ENCODE data around the gene MORN1. TPM values are rescaled to one million over a fixed set of nuclear protein-coding genes. Genes with fewer than 3 reads are reported as not detected.

Gene MORN1
- polyA plus RNA-seq, 1 donor from 2014 or later = 6.7 TPM

- no peak overlapping the region for H3K4me3 Mint-ChIP-seq
- no peak overlapping the region for H3K27ac Mint-ChIP-seq
- no peaks in the 10 kb centered on the region for H3K27me3 Mint-ChIP-seq
- H3K9me3 Mint-ChIP-seq = no peaks in the 10 kb centered on the region
- peaks cover 0 to 2% (median 0%) of the 10 kb centered on the region in 3 donors for H3K4me1 Mint-ChIP-seq
- H3K36me3 Mint-ChIP-seq = no peaks in the 10 kb centered on the region
These were observed 37.6 kb downstream of the MORN1 start for GRCh38 chr1:2353551-2354438.

DNA sequence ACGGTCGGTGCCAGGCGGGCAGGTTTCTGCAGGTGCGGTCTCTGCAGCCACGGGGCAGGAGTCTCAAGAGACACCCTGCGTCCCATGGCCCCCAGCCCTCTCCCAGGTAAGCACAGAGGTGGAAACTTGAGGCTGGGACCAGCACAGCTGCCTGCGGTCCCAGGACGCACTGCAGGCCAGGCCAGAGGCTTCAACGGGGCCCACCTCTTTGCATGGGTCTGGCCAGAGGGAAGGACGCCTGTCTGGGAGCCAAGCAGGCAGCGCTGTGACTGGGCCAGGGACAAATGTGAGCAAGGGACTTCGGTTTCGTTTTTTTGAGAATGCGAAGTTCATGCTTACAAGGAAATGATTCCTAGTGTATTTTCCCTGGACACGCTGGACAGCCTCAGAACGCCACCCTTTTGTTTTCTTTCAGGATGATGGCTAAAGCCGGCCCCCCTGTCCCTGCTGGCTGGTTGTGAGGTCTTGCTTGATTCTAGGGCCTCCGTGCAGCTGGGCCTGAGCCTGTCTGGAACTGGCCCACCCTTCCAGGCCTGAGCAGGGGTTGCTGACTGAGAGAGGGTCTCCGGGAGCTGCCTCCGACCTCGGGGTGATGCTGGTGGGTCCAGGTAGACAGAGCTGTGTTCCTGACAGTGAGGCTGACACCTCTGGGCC, 38.3 kb downstream of the MORN1 start:
- Mint-ChIP-seq H3K27ac (peak overlapping the region in 1 of 3 donors; percentile 43), H3K9me3 (no peaks in the 10 kb centered on the region), H3K4me3 (no peak overlapping the region), H3K36me3 (no peaks in the 10 kb centered on the region), H3K4me1 (peaks cover 0 to 2% (median 0%) of the 10 kb centered on the region in 3 donors), H3K27me3 (no peaks in the 10 kb centered on the region)

GRCh38 chr1:2352341-2352896, 38.9 kb downstream of the MORN1 start:
- Mint-ChIP-seq H3K9me3 (no peaks in the 10 kb centered on the region), H3K27me3 (no peaks in the 10 kb centered on the region), H3K27ac (peak overlapping the region in 1 of 3 donors; percentile 43), H3K4me1 (peaks cover 0 to 2% (median 0%) of the 10 kb centered on the region in 3 donors), H3K36me3 (no peaks in the 10 kb centered on the region), H3K4me3 (no peak overlapping the region)

- Mint-ChIP-seq H3K27ac (no peak overlapping the region), H3K36me3 (no peaks in the 10 kb centered on the region), H3K27me3 (no peaks in the 10 kb centered on the region), H3K4me3 (no peak overlapping the region), H3K4me1 (peaks cover 0 to 2% (median 0%) of the 10 kb centered on the region in 3 donors), H3K9me3 (no peaks in the 10 kb centered on the region)
These were observed 39.6 kb downstream of the MORN1 start for GRCh38 chr1:2351723-2352122.

- H3K4me1 Mint-ChIP-seq = peaks cover 0 to 2% (median 0%) of the 10 kb centered on the region in 3 donors
- H3K4me3 Mint-ChIP-seq = no peak overlapping the region
- no peaks in the 10 kb centered on the region for H3K9me3 Mint-ChIP-seq
- no peaks in the 10 kb centered on the region for H3K27me3 Mint-ChIP-seq
- no peaks in the 10 kb centered on the region for H3K36me3 Mint-ChIP-seq
- H3K27ac Mint-ChIP-seq = no peak overlapping the region
These were observed 40.3 kb downstream of the MORN1 start for GRCh38 chr1:2350911-2351655.

GRCh38 chr1:2350501-2350900, 40.9 kb downstream of the MORN1 start:
- Mint-ChIP-seq H3K36me3 (no peaks in the 10 kb centered on the region), H3K9me3 (no peaks in the 10 kb centered on the region), H3K4me1 (peaks cover 0 to 2% (median 0%) of the 10 kb centered on the region in 3 donors), H3K4me3 (no peak overlapping the region), H3K27me3 (no peaks in the 10 kb centered on the region), H3K27ac (no peak overlapping the region)

DNA sequence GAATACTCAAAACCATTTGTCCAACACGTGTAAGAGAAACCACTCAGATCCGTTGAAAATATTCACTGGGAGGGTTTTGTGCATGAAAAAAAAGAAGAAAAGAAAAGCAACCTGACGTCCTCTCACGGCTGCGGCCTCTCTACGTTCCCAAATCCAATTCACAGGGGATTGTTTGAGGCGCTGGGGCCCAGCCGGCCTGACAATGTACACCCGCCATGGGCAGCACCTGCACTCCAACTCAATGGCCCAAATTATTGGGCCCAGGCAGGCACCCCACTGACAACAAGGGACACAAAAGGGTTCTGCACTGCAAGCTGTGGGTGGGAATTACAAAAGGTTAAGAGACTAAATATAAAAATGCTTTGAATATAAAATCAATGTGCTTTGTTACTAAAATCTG, 41.5 kb downstream of the MORN1 start:
- Mint-ChIP-seq H3K4me1 (peaks cover 0 to 2% (median 0%) of the 10 kb centered on the region in 3 donors), H3K27me3 (no peaks in the 10 kb centered on the region), H3K4me3 (no peak overlapping the region), H3K36me3 (no peaks in the 10 kb centered on the region), H3K27ac (no peak overlapping the region), H3K9me3 (no peaks in the 10 kb centered on the region)

DNA sequence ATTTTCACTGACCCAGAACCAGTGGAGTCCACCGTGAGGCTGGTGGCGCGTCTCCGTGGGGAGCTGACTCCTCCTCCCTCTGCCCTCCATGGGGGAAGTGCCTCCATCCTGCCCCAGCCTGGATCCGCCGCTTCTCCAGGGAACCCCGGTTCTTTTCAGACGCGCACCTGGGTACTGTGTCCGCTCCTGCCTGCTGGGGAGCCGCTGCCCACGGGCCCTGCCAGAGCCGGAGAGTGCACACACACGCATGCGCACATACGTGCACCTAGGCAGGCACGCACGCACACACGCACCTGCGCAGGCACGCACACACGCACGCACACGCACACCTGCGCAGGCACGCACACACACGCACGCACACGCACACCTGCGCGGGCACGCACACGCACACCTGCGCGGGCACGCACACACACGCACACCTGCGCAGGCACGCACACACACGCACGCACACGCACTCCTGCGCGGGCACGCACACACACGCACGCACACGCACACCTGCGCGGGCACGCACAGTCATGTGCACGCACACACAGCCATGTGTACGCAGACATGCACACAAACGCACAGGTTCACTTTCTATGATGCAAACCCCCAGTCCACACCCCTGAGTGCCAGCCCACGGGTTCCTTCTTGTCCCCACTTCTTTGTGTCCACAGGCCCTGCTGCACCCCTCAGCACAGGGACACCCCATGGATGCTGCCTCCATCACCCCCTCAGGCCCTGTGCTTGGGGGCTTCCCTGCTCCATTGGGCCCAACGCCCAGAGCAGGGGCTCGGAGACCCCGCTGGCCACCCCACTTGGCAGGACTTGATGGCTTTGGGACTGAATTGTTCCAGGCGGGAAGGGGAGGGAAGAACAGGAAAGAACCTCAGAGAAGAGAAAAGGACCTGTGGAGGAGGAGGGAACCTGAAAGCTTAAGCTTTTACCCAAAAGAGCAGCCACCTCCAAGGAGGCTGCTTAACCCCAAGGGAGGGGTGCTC, 42.7 kb downstream of the MORN1 start:
- no peaks in the 10 kb centered on the region for H3K9me3 Mint-ChIP-seq
- H3K4me1 Mint-ChIP-seq = no peaks in the 10 kb centered on the region
- no peaks in the 10 kb centered on the region for H3K36me3 Mint-ChIP-seq
- no peak overlapping the region for H3K27ac Mint-ChIP-seq
- H3K4me3 Mint-ChIP-seq = no peak overlapping the region
- no peaks in the 10 kb centered on the region for H3K27me3 Mint-ChIP-seq

GRCh38 chr1:2347896-2348295, 43.5 kb downstream of the MORN1 start:
- H3K4me1 Mint-ChIP-seq = no peaks in the 10 kb centered on the region
- H3K36me3 Mint-ChIP-seq = no peaks in the 10 kb centered on the region

GRCh38 chr1:2347409-2347785, 44.0 kb downstream of the MORN1 start:
- Mint-ChIP-seq H3K36me3 (no peaks in the 10 kb centered on the region), H3K27ac (no peak overlapping the region), H3K9me3 (no peaks in the 10 kb centered on the region), H3K4me3 (no peak overlapping the region), H3K27me3 (no peaks in the 10 kb centered on the region), H3K4me1 (no peaks in the 10 kb centered on the region)

More at GRCh38 chr1:2347896-2348295, 43.5 kb downstream of the MORN1 start:
- Mint-ChIP-seq H3K27me3 (no peaks in the 10 kb centered on the region), H3K4me3 (no peak overlapping the region), H3K9me3 (no peaks in the 10 kb centered on the region), H3K27ac (no peak overlapping the region)

DNA sequence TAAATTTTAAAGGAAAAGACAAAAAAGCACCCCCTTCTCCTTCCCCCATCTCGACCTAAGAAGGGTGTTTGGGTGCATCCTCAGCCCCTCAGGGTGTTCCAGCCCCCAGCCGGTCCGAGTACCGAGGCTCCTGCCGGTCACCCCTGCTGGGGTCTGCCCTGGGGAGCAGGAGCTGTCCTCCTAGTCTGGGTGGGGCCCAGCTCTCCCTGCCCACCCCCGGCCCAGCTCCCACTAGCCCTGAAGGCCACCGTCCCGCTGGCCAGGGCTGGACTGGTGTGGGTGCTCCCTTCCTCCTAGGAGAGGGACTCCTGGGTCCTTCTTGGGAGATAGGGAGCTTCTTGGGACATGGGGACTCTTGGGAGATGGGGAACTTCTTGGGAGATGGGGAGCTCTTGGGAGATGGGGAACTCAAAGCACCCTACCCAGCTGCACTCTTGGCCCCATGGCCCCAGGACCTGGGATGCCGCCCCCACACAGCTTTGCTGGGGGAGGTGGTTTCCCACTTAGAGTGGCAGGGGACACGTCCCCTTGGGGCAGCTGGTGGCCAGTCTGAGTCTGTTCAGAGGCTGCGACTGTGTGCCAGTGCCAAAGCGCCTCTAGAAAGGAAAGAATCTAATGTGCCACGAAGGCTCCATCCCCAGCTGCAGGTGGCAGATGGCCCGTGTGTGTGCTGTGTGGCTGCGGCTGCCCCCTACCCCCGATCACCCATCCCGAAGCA, 44.5 kb downstream of the MORN1 start:
- no peaks in the 10 kb centered on the region for H3K27me3 Mint-ChIP-seq
- no peak overlapping the region for H3K27ac Mint-ChIP-seq
- no peaks in the 10 kb centered on the region for H3K4me1 Mint-ChIP-seq
- H3K4me3 Mint-ChIP-seq = no peak overlapping the region
- H3K9me3 Mint-ChIP-seq = no peaks in the 10 kb centered on the region
- no peaks in the 10 kb centered on the region for H3K36me3 Mint-ChIP-seq

DNA sequence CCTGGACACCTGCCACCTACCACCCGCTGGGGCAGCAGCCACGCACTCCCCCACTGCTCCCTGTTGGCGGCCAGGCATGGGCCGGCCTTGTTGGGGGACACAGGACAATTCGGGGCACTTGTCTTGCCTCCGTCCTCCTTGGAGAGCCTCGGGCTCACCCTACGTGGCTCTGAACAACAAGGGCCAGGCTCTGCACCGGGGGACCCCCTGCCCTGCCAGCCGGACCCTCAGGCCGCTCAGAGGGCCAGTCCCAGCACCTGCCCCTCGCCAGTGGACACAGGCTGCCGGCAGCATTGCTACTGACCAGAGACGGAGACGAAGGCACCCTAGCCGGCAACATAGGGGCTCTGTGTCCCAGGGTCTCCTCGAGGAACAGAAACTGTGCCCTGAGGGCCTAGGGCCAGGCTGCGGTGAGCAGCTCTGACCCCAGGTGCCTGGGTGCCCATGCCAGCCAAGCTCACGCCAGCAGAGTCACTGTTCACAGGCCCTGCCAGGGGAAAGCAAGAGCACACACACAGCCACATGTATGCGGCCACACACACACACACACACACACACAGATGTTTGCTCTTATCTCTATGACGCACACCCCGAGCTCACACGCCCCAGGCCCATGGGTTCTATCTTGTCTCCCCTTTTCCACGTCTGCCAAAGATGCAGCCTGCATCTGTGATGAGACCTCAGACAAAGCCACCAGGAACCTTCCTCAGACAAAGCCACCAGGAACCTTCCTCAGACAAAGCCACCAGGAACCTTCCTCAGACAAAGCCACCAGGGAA, 45.9 kb downstream of the MORN1 start:
- H3K36me3 Mint-ChIP-seq = no peaks in the 10 kb centered on the region

DNA sequence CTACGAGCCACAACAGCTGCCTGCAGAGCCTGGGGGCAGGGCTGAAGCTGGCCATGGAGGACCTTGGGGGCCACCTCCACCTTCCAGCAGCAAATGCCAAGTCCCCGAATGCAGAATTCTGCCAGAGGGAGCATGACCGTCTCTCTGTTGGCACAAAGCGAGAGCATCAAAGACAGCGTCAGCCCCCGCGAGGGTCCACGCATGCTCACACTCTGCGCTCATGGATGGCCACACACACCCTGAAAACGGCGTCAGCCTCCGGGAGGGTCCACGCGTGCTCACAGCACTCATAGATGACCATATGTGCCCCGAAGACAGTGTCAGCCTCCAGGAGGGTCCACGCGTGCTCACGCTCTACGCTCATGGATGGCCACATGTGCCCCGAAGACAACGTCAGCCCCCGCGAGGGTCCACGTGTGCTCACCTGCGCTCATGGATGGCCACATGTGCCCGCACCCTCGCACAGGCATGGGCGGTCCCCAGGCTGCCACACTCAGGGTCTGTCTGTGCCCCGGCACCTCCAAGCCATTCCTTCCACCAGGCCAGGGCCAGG, 46.5 kb downstream of the MORN1 start:
- Mint-ChIP-seq H3K4me3 (no peak overlapping the region), H3K9me3 (no peaks in the 10 kb centered on the region), H3K4me1 (no peaks in the 10 kb centered on the region), H3K27me3 (no peaks in the 10 kb centered on the region), H3K36me3 (no peaks in the 10 kb centered on the region), H3K27ac (no peak overlapping the region)

More for the DNA sequence above, 45.9 kb downstream of the MORN1 start:
- Mint-ChIP-seq H3K9me3 (no peaks in the 10 kb centered on the region), H3K4me1 (no peaks in the 10 kb centered on the region), H3K27me3 (no peaks in the 10 kb centered on the region), H3K4me3 (no peak overlapping the region), H3K27ac (no peak overlapping the region)

Measured in IgD-negative memory B cell (primary cell).